Bronchial epithelial cell (primary cell): ENCODE data around the gene SMTNL1. TPM values are rescaled to one million over a fixed set of nuclear protein-coding genes. Genes with fewer than 3 reads are reported as not detected.
A peak's percentile ranks its signal among the peaks of the same experiment; 100 is the strongest.

Experiments
- DNase-seq: peaks from one replicate; pipeline ENCODE4 v3.0.0-alpha.2; 2010; ENCODE audit warnings: low read depth
- FAIRE-seq: peaks from 2 replicates; lab custom pipeline; 2011; peaks lifted over from hg19 to GRCh38; lab: Jason Lieb, UNC
- H3K27me3 ChIP-seq: 2 replicates; pipeline ENCODE4 v1.5.1; 2011; ENCODE audit warnings: low read length; ENCODE audit not compliant: control insufficient read depth, insufficient read depth
- H3K36me3 ChIP-seq: 2 replicates; pipeline ENCODE4 v1.5.1; 2011; ENCODE audit warnings: low read length; ENCODE audit not compliant: control insufficient read depth, insufficient read depth
- H3K4me3 ChIP-seq: 2 replicates; pipeline ENCODE4 v1.5.1; 2011; ENCODE audit warnings: mild to moderate bottlenecking, low read depth, low read length, control low read depth
- CTCF ChIP-seq: IDR thresholded peaks from 2 replicates; pipeline ENCODE4 v1.5.1; 2011; ENCODE audit warnings: mild to moderate bottlenecking, moderate library complexity, low read length, control low read depth, inconsistent platforms; ENCODE audit not compliant: insufficient read depth, severe bottlenecking
- total RNA-seq: library from RNA; depleted of rRNA; stranded (reverse); fragments of >200 nt; gene quantifications from 2 replicates; pipeline ENCODE4 v1.2.1, GENCODE V29; 2014

SMTNL1 gene
- total RNA-seq, 1 donor from 2014 or later: not detected

GRCh38 chr11:57551941-57552340, 14.5 kb downstream of the SMTNL1 start:
- H3K27me3 ChIP-seq: no peaks in the 10 kb centered on the region
- FAIRE-seq (no peak), DNase-seq (no peak)
- no peak overlapping the region for H3K4me3 ChIP-seq
- H3K36me3 ChIP-seq: no peaks in the 10 kb centered on the region
- TF ChIP-seq CTCF: no peak

- H3K4me3 ChIP-seq: no peak overlapping the region
- TF ChIP-seq CTCF: no peak
- no peak for FAIRE-seq
Measured at GRCh38 chr11:57552479-57552878, 15.1 kb downstream of the SMTNL1 start.

GRCh38 chr11:57555393-57555792, 18.0 kb downstream of the SMTNL1 start:
- DNase-seq (no peak), FAIRE-seq (no peak)
- Histone ChIP-seq H3K4me3 (no peak overlapping the region), H3K36me3 (no peaks in the 10 kb centered on the region), H3K27me3 (no peaks in the 10 kb centered on the region)
- no peak for TF ChIP-seq CTCF

More at GRCh38 chr11:57552479-57552878, 15.1 kb downstream of the SMTNL1 start:
- Histone ChIP-seq H3K27me3 (no peaks in the 10 kb centered on the region), H3K36me3 (no peaks in the 10 kb centered on the region)
- no peak for DNase-seq

- TF ChIP-seq CTCF: no peak
- Histone ChIP-seq H3K27me3 (no peaks in the 10 kb centered on the region), H3K36me3 (no peaks in the 10 kb centered on the region), H3K4me3 (no peak overlapping the region)
- FAIRE-seq (peak; percentile 86), DNase-seq (peak; percentile 36)
Measured at GRCh38 chr11:57556041-57556440, 18.6 kb downstream of the SMTNL1 start.

- Histone ChIP-seq H3K27me3 (no peaks in the 10 kb centered on the region), H3K36me3 (no peaks in the 10 kb centered on the region), H3K4me3 (no peak overlapping the region)
- FAIRE-seq (no peak), DNase-seq (no peak)
- no peak for TF ChIP-seq CTCF
Measured at GRCh38 chr11:57560146-57560545, 22.8 kb downstream of the SMTNL1 start.

GRCh38 chr11:57562596-57562995, 25.2 kb downstream of the SMTNL1 start:
- no peaks in the 10 kb centered on the region for H3K36me3 ChIP-seq
- no peak for TF ChIP-seq CTCF
- FAIRE-seq: no peak

More at GRCh38 chr11:57562596-57562995, 25.2 kb downstream of the SMTNL1 start:
- Histone ChIP-seq H3K27me3 (no peaks in the 10 kb centered on the region), H3K4me3 (no peak overlapping the region)
- DNase-seq: peak; percentile 17
